ENCODE measurements around the gene SLAMF1.

The SLAMF1 gene

GRCh38 chr1:160622501-160623226 lies 24.2 kb downstream of the SLAMF1 start:
- no peak for DNase-seq

GRCh38 chr1:160621633-160622413 lies 25.0 kb downstream of the SLAMF1 start:
- no peak for DNase-seq

DNA sequence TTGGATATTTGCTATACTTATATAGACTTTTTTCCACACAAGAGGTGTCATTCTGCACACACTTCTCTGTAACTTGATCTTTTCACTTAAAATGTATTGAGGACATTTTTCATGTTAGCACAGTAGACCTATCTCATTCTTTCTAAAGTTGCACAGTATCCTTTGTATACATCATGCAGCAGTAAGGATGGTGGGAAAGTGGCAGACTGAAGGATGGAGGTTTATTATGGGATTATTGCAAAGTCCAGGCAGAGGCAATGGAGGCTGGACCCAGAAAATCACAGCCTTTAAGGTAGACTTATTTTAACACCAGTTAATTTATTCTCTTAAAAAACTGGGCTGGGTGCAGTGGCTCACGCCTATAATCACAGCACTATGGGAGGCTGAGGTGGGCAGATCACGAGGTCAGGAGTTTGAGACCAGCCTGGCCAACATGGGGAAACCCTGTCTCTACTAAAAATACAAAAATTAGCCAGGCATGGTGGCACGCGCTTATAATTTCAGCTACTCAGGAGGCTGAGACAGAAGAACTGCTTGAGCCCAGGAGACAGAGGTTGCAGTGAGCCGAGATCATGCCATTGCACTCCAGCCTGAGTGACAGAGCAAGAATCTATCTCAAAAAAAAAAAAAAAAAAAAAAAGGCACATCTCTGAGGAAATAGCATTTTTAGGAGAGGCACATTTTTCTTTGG lies 25.8 kb downstream of the SLAMF1 start:
- DNase-seq, result no peak

DNA sequence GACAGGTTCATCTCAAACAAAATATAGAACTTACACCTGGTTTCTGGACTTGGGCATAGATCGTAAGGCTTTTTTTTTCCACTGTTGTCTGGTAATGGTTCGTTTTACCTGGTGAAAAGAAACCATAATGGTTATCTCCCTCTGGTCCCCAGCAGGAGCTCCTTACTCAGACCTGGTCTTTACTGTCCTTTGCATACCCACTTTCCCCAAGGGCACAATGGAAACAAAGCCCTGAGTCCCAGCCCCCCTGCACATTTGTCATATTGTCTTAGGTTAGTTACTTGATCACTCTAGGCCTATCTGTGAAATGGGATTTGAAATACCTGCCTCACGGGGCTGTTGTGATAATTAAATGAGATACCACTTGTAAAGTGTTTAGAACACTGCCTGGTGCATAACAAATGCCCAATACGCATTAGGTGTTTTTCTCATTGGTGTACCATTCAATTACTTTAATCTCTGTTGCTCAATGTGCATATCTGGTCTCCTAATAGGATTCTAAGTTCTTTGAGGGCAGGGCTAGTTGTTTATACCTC lies 27.0 kb downstream of the SLAMF1 start:
- no peak for DNase-seq

- no peak for DNase-seq
Observed at GRCh38 chr1:160618763-160619274, 28.0 kb downstream of the SLAMF1 start.

- no peak for DNase-seq
Observed at GRCh38 chr1:160618327-160618726, 28.5 kb downstream of the SLAMF1 start.

DNA sequence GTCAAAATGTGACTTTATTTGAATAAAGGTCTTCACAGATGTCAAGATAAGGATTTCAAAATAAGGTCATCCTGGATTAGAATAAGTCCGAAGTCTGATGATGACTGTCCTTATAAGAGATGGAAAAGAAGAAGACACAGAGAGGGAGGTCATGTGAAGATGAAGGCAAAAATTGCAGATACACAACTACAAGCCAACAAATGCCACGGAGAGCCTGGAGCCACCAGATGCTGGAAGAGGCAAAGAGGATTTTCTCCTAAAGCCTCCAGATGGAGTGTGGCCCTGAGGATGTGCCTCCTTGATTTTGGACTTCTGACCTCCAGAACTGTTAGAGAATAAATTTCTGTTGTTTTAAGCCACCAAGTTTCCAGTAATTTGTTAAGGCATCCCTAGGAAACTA lies 31.2 kb downstream of the SLAMF1 start:
- DNase-seq, result no peak

GRCh38 chr1:160614410-160614809 lies 32.4 kb downstream of the SLAMF1 start:
- no peak for DNase-seq

DNA sequence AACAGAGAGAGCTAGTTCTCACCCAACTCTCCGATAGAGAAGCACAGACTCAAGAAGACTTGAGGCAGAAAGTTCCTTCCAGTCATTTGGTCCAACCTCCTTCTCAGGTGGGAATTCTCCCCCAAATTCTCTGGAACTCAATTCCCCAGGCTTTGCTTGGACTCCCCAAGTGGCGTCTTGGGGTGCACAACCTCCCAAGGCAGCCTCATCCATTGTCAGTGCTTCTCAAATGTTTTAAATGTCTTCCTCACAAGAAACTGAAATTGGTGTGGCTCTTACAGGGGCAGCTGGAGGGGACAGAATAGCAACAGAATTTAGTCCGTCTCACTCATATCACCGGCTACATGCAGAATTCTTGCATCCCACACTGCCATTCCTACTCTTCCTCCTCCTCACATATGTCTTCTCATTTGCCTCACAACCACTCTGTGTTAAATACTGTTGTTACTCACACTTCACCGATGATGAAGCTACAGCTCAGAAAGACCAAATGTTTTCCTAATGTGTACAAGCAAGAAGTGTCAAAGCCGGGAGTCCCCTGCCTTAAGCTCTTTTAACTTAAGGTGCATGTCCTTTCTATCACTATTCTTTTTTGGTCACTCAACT lies 34.1 kb downstream of the SLAMF1 start:
- no peak for DNase-seq

DNA sequence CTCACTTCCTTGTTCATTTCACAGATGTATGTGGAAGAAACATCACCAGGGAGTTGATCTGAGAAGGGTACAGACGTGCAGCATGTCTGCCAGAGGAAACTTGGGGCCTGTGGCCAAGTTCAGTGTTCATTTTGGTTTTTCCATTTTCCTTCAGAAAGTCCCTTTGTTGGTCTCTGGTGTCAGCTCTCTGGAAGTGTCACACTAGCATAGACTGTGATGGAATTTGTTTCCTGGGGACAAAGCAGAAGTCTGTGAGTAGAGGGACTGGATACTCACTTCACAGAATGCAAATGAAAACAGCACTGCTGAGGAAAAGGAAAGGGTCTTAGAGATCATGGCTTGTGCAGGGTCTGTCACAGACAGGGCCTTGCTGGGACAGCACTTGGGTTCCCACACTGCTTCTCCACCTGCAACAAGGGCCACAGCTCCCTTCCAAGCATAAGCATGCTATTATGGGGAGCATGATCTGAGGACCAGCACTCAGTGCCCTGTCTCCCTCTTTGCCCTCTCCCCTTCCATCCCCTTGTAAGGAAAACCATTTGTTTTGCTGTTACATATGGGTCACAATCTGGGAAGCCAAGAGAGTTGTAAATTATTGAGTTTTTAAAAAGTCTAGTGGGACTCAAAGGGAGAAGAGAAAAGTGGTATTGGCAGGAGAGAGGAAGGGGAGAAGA lies 36.1 kb downstream of the SLAMF1 start:
- DNase-seq, result no peak

- no peak for DNase-seq
Observed at GRCh38 chr1:160608941-160609340, 37.9 kb downstream of the SLAMF1 start.

GRCh38 chr1:160608514-160608913 lies 38.3 kb downstream of the SLAMF1 start:
- no peak for DNase-seq

- DNase-seq, result no peak
Observed at GRCh38 chr1:160608057-160608456, 38.8 kb downstream of the SLAMF1 start.

DNA sequence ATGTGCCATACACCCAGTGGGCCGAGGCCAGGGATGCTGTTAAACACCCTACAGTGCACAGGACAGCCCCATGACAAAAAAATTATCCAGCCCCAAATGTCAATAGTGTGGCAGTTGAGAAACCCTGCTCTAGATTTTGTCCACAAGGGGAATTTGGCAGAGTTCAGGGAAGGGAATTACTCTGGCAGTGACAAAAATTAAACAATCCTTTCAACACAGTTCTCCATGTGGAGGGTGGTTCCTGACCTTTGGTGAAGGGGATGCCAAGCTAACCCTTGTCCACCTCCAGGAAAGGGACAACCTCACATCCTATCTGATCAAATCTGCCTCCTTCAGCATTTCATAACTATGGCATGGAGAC lies 39.2 kb downstream of the SLAMF1 start:
- DNase-seq, result no peak

- peak; percentile 17 to 23 for DNase-seq
Observed at GRCh38 chr1:160607011-160607671, 39.7 kb downstream of the SLAMF1 start.

- DNase-seq, result no peak
Observed at GRCh38 chr1:160606611-160607010, 40.2 kb downstream of the SLAMF1 start.

GRCh38 chr1:160605792-160606479 lies 40.9 kb downstream of the SLAMF1 start:
- no peak for DNase-seq

DNA sequence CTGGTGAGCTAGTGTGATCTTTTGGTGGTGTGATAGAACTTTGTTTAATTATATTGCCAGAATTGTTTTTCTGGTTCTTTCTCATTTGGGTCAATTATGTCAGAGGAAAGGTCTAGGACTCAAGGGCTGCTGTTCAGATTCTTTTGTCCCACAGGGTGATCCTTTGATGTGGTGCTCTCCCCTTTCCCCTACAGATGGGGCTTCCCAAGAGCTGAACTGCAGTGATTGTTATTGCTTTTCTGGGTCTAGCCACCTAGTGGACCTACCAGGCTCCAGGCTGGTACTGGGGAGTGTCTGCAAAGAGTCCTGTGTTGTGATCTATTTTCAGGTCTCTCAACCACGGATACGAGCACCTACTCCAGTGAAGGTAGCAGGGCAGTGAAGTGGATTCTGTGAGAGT lies 41.6 kb downstream of the SLAMF1 start:
- DNase-seq, result no peak

GRCh38 chr1:160597705-160598104 lies 49.1 kb downstream of the SLAMF1 start:
- no peak for DNase-seq

GRCh38 chr1:160597051-160597450 lies 49.8 kb downstream of the SLAMF1 start:
- DNase-seq, result no peak

DNA sequence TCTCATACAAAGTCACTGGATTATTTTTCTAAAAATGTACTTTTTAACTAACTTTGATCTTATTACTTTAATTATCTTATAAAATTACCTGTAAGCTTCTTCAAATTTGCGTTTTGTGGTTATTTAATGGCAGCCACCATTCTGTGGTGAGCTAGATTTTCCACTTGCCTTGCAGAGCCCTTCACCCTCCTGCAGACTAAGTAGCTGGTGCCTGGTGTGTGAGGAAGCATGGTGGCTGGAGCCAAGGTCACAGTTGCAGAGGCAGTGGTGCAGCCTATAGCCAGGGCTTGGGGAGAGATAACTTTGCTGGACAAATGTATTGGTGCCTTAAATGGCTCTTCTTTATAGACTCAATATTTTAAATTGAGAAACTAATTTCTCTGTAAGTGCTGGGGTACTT lies 56.4 kb downstream of the SLAMF1 start:
- no peak for DNase-seq

Data from hippocampal formation (tissue), 2 donors.